GM19099 (cell line): ENCODE results near the gene FAXDC2.

Experiments used
- POLR2A ChIP-seq: IDR thresholded peaks from 3 replicates; pipeline ENCODE4 v1.6.1; 2011; ENCODE audit warnings: low read depth; ENCODE audit not compliant: insufficient read length; ENCODE audit errors: extremely low read depth

FAXDC2 gene

GRCh38 chr5:154794525-154795234 is 55.7 kb downstream of the FAXDC2 start:
- TF ChIP-seq POLR2A, result no peak

- no peak for TF ChIP-seq POLR2A
Measured at GRCh38 chr5:154793599-154794524, 56.5 kb downstream of the FAXDC2 start.

GRCh38 chr5:154791535-154791934 is 58.9 kb downstream of the FAXDC2 start:
- TF ChIP-seq POLR2A, result no peak

- no peak for TF ChIP-seq POLR2A
Measured at GRCh38 chr5:154788212-154788611, 62.2 kb downstream of the FAXDC2 start.

- TF ChIP-seq POLR2A, result no peak
Measured at GRCh38 chr5:154786414-154786813, 64.0 kb downstream of the FAXDC2 start.

- TF ChIP-seq POLR2A, result no peak
Measured at GRCh38 chr5:154784856-154785255, 65.5 kb downstream of the FAXDC2 start.

- TF ChIP-seq POLR2A, result no peak
Measured at GRCh38 chr5:154783774-154784460, 66.5 kb downstream of the FAXDC2 start.

- no peak for TF ChIP-seq POLR2A
Measured at GRCh38 chr5:154782812-154783592, 67.4 kb downstream of the FAXDC2 start.

- TF ChIP-seq POLR2A, result no peak
Measured at GRCh38 chr5:154782326-154782725, 68.1 kb downstream of the FAXDC2 start.

GRCh38 chr5:154780128-154780527 is 70.3 kb downstream of the FAXDC2 start:
- no peak for TF ChIP-seq POLR2A

- no peak for TF ChIP-seq POLR2A
Measured at GRCh38 chr5:154779105-154779504, 71.3 kb downstream of the FAXDC2 start.

- TF ChIP-seq POLR2A, result no peak
Measured at GRCh38 chr5:154778534-154778933, 71.9 kb downstream of the FAXDC2 start.

- TF ChIP-seq POLR2A, result no peak
Measured at GRCh38 chr5:154776167-154776566, 74.2 kb downstream of the FAXDC2 start.

- TF ChIP-seq POLR2A, result no peak
Measured at GRCh38 chr5:154773326-154773725, 77.1 kb downstream of the FAXDC2 start.
